Spinal cord (tissue), 10 donors: ENCODE data around the gene FAM163A. TPM values are rescaled to one million over a fixed set of nuclear protein-coding genes. Genes with fewer than 3 reads are reported as not detected.

Experiments
- DNase-seq, 6 donors: peaks; one replicate each; pipeline versions ENCODE4 v3.0.0 to v3.0.0-alpha.2; 2013 to 2015; ENCODE audit warnings: low spot score in 6 of 6, low read depth in 4 of 6
- H3K27ac ChIP-seq: one replicate; pipeline ENCODE4 v1.5.1; 2013; ENCODE audit warnings: low read depth, low read length, control low read depth
- H3K27me3 ChIP-seq: one replicate; pipeline ENCODE4 v1.6.1; 2013; ENCODE audit warnings: low read length; ENCODE audit not compliant: control insufficient read depth, insufficient read depth
- H3K36me3 ChIP-seq: one replicate; pipeline ENCODE4 v1.6.1; 2013; ENCODE audit warnings: low read length; ENCODE audit not compliant: control insufficient read depth, insufficient read depth
- H3K4me1 ChIP-seq: one replicate; pipeline ENCODE4 v1.6.1; 2013; ENCODE audit warnings: low read length; ENCODE audit not compliant: control insufficient read depth, insufficient read depth
- H3K4me3 ChIP-seq: one replicate; pipeline ENCODE4 v1.5.1; 2013; ENCODE audit warnings: low read depth, low read length, control low read depth
- H3K9me3 ChIP-seq: one replicate; pipeline ENCODE4 v1.6.1; 2013; ENCODE audit warnings: low read length; ENCODE audit not compliant: control insufficient read depth, insufficient read depth
- whole genome bisulfite sequencing: methylation state at CpG from one replicate; pipeline ENCODE4 v1.1.5; 2013; ENCODE audit warnings: missing lambda C conversion rate; ENCODE audit not compliant: insufficient coverage; 5-methylcytosine and 5-hydroxymethylcytosine counted together
- polyA plus RNA-seq, 2 donors: library from polyadenylated mRNA; unstranded; fragments of 120-200 nt; gene quantifications; one replicate each; pipeline ENCODE4 v1.2.1, GENCODE V29; 2013; ENCODE audit not compliant: insufficient read length in 2 of 2
- total RNA-seq, 2 donors: library from RNA; depleted of rRNA in 1 of 2; stranded (reverse); fragments of 120-200 nt in 1 of 2; fragments of >200 nt in 1 of 2; gene quantifications; one replicate each; pipeline versions ENCODE4 v1.2.3 to v1.2.4, GENCODE V29; 2013 to 2014
- donor health status: healthy.

The FAM163A gene
- total and polyA plus RNA-seq, 4 donors: 0.55 to 4.2 (median 2.5) TPM

GRCh38 chr1:179785728-179786127 is 42.6 kb downstream of the FAM163A start:
- H3K4me1 ChIP-seq: peaks cover 15% of the 10 kb centered on the region
- no CpG with 5 or more reads among the region's 2 CpGs for WGBS
- H3K4me3 ChIP-seq: no peak overlapping the region
- no peaks in the 10 kb centered on the region for H3K36me3 ChIP-seq
- H3K9me3 ChIP-seq: no peaks in the 10 kb centered on the region
- H3K27ac ChIP-seq: no peak overlapping the region
- no peaks in the 10 kb centered on the region for H3K27me3 ChIP-seq
- DNase-seq: no peak

GRCh38 chr1:179786815-179787685 is 44.0 kb downstream of the FAM163A start:
- Histone ChIP-seq H3K36me3 (no peaks in the 10 kb centered on the region), H3K27ac (no peak overlapping the region), H3K4me1 (peaks cover 15% of the 10 kb centered on the region), H3K4me3 (no peak overlapping the region), H3K27me3 (no peaks in the 10 kb centered on the region), H3K9me3 (no peaks in the 10 kb centered on the region)
- DNase-seq: peak in 2 of 6 donors; percentile 74
- WGBS: 56% methylated on average over 5 of the region's 13 CpGs

GRCh38 chr1:179788259-179788658 is 45.2 kb downstream of the FAM163A start:
- Histone ChIP-seq H3K36me3 (no peaks in the 10 kb centered on the region), H3K4me3 (no peak overlapping the region), H3K9me3 (no peaks in the 10 kb centered on the region), H3K27ac (no peak overlapping the region), H3K4me1 (peaks cover 15% of the 10 kb centered on the region), H3K27me3 (no peaks in the 10 kb centered on the region)
- 54% methylated on average over 4 of the region's 6 CpGs for WGBS
- DNase-seq: peak in 2 of 6 donors; percentile 11 to 36

- Histone ChIP-seq H3K4me1 (peaks cover under 1% of the 10 kb centered on the region), H3K4me3 (no peak overlapping the region), H3K27ac (no peak overlapping the region), H3K36me3 (no peaks in the 10 kb centered on the region), H3K27me3 (no peaks in the 10 kb centered on the region), H3K9me3 (no peaks in the 10 kb centered on the region)
- DNase-seq: no peak
- whole genome bisulfite sequencing: 77% methylated on average over 4 of the region's 4 CpGs
Observed at GRCh38 chr1:179793281-179793680, 50.2 kb downstream of the FAM163A start.

- no peaks in the 10 kb centered on the region for H3K9me3 ChIP-seq
Observed at GRCh38 chr1:179794146-179794545, 51.1 kb downstream of the FAM163A start.

GRCh38 chr1:179794669-179795068 is 51.6 kb downstream of the FAM163A start:
- Histone ChIP-seq H3K27me3 (no peaks in the 10 kb centered on the region), H3K9me3 (no peaks in the 10 kb centered on the region), H3K4me3 (no peak overlapping the region), H3K4me1 (peaks cover 6% of the 10 kb centered on the region), H3K36me3 (no peaks in the 10 kb centered on the region), H3K27ac (no peak overlapping the region)
- no peak for DNase-seq
- WGBS: 73% methylated on average over 2 of the region's 4 CpGs

More at GRCh38 chr1:179794146-179794545, 51.1 kb downstream of the FAM163A start:
- Histone ChIP-seq H3K36me3 (no peaks in the 10 kb centered on the region), H3K27ac (no peak overlapping the region), H3K4me3 (no peak overlapping the region), H3K4me1 (peaks cover 6% of the 10 kb centered on the region), H3K27me3 (no peaks in the 10 kb centered on the region)
- DNase-seq: no peak
- no CpG with 5 or more reads among the region's 1 CpG for WGBS

- H3K27ac ChIP-seq: no peak overlapping the region
- H3K4me3 ChIP-seq: no peak overlapping the region
- H3K4me1 ChIP-seq: peaks cover 6% of the 10 kb centered on the region
- no peaks in the 10 kb centered on the region for H3K27me3 ChIP-seq
- no peak for DNase-seq
- WGBS: 81% methylated on average over 6 of the region's 10 CpGs
- no peaks in the 10 kb centered on the region for H3K9me3 ChIP-seq
- H3K36me3 ChIP-seq: no peaks in the 10 kb centered on the region
Observed at GRCh38 chr1:179798213-179798863, 55.2 kb downstream of the FAM163A start.

GRCh38 chr1:179798864-179799516 is 55.9 kb downstream of the FAM163A start:
- no peak for DNase-seq
- no peaks in the 10 kb centered on the region for H3K9me3 ChIP-seq
- peaks cover 9% of the 10 kb centered on the region for H3K4me1 ChIP-seq
- H3K27me3 ChIP-seq: no peaks in the 10 kb centered on the region
- no peak overlapping the region for H3K27ac ChIP-seq
- H3K36me3 ChIP-seq: no peaks in the 10 kb centered on the region
- 94% methylated on average over 1 of the region's 6 CpGs for WGBS
- H3K4me3 ChIP-seq: no peak overlapping the region

- WGBS: 86% methylated on average over 3 of the region's 4 CpGs
- Histone ChIP-seq H3K36me3 (no peaks in the 10 kb centered on the region), H3K4me3 (no peak overlapping the region)
Observed at GRCh38 chr1:179800481-179800880, 57.4 kb downstream of the FAM163A start.

More at GRCh38 chr1:179800481-179800880, 57.4 kb downstream of the FAM163A start:
- H3K27me3 ChIP-seq: no peaks in the 10 kb centered on the region
- H3K27ac ChIP-seq: no peak overlapping the region
- H3K9me3 ChIP-seq: no peaks in the 10 kb centered on the region
- H3K4me1 ChIP-seq: peaks cover 9% of the 10 kb centered on the region
- DNase-seq: no peak
